Activated CD8-positive, alpha-beta memory T cell treated with anti-CD3 and anti-CD28 coated beads, Interleukin-2, amount 10 ng/mL, durations not matched to agents 7 days and 5 days (primary cell): Measurements from ENCODE around the gene GBP7. TPM values are rescaled to one million over a fixed set of nuclear protein-coding genes. Genes with fewer than 3 reads are reported as not detected.

Experiments
- ATAC-seq: fragments of 150-1000 bp; cut with Tn5 transposase; one replicate; pipeline ENCODE4 v1.10.0; 2021; ENCODE audit warnings: moderate library complexity
- CTCF ChIA-PET: fragments of 350-600 bp; sonication (Branson Sonifier 250); formaldehyde crosslinking; loops from one replicate; lab custom pipeline; 2021; ENCODE audit warnings: antibody characterized with exemption; lab: Charles Lee
- DNase-seq: peaks from one replicate; pipeline ENCODE4 v3.0.0-alpha.2; 2020
- H3K27ac Mint-ChIP-seq: one replicate; pipeline ENCODE4 v1.8.0; 2021; ENCODE audit warnings: mild to moderate bottlenecking, mixed read lengths
- H3K27me3 Mint-ChIP-seq: one replicate; pipeline ENCODE4 v1.8.0; 2021; ENCODE audit warnings: mixed read lengths
- H3K36me3 Mint-ChIP-seq: one replicate; pipeline ENCODE4 v1.8.0; 2021; ENCODE audit warnings: mild to moderate bottlenecking, mixed read lengths
- H3K4me1 Mint-ChIP-seq: one replicate; pipeline ENCODE4 v1.8.0; 2021; ENCODE audit warnings: mixed read lengths
- H3K4me3 Mint-ChIP-seq: one replicate; pipeline ENCODE4 v1.8.0; 2021; ENCODE audit warnings: mild to moderate bottlenecking, moderate library complexity, mixed read lengths
- H3K9me3 Mint-ChIP-seq: one replicate; pipeline ENCODE4 v1.8.0; 2022; ENCODE audit warnings: low read depth, mixed read lengths
- total RNA-seq, 2 experiments: library from RNA; stranded (reverse); gene quantifications; one replicate each; pipeline ENCODE4 v1.2.3, GENCODE V29; 2021

The GBP7 gene
- total RNA-seq, 2 experiments from 2014 or later, result 0.18 to 0.28 TPM

GRCh38 chr1:89125913-89126580 lies 49.8 kb downstream of the GBP7 start, which contains the start of gene GBP2:
Gene GBP2, minus strand, starts transcription at chr1:89126114. Its CDS starts 4,148 bp downstream, at chr1:89121966.
- DNase-seq (peak; percentile 54), ATAC-seq (peak; percentile 77)
- peaks cover 60% of the 10 kb centered on the region for H3K4me1 Mint-ChIP-seq
- H3K27ac Mint-ChIP-seq, result peak within 1 kb of the TSS; percentile 99
- CTCF ChIA-PET, result interaction anchor here (0.9 to 1.9 kb wide), 8 partner anchors 9 to 486 kb away, joined by 3 to 7 read pairs (median 4); partner anchors contain the start of gene GBP4
- H3K4me3 Mint-ChIP-seq, result peak within 1 kb of the TSS; percentile 94
- peaks cover 48% of the 10 kb centered on the region for H3K36me3 Mint-ChIP-seq
- no peaks in the 10 kb centered on the region for H3K27me3 Mint-ChIP-seq
- peaks cover 3% of the 10 kb centered on the region for H3K9me3 Mint-ChIP-seq

DNA sequence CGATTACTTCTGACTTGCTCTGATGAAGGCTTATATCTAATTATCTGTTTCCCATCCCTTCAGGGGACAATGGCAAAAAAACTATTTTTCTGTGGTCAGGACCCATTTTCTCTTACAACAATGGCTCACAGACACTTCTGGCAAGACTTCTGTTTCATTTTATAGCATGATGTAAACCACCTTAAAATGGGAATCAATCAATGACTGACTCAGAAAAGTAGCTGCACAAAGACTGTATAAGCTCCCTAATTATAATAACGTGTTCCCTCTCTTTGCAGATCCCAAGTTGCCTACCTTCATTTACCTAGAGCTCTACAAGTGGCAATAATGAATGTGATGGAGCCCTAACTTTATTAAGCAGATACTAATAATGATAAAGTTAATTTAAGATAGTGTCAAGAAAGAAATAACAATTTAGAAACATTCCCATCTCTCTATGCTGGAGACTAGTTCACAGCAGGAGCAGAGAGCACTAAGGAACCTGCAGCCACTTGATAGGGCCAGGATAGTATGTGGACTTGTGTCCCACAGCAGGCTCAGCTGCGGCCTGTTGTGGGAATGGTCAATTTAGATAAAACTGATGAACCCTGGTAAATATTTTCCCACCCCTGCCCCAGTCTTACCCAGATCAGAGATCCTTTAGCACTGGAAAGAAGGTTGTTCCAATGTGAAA lies 50.4 kb downstream of the GBP7 start:
- H3K36me3 Mint-ChIP-seq, result peaks cover 53% of the 10 kb centered on the region
- H3K9me3 Mint-ChIP-seq, result peaks cover 3% of the 10 kb centered on the region
- H3K4me1 Mint-ChIP-seq, result peaks cover 60% of the 10 kb centered on the region
- CTCF ChIA-PET, result interaction anchor here (0.6 to 2.0 kb wide), 4 partner anchors 61 to 486 kb away, joined by 3 to 6 read pairs (median 4); partner anchors contain the start of gene GBP1
- ATAC-seq, result peak; percentile 22
- no peak for DNase-seq
- no peaks in the 10 kb centered on the region for H3K27me3 Mint-ChIP-seq
- H3K27ac Mint-ChIP-seq, result peak overlapping the region; percentile 99
- peak overlapping the region; percentile 94 for H3K4me3 Mint-ChIP-seq

DNA sequence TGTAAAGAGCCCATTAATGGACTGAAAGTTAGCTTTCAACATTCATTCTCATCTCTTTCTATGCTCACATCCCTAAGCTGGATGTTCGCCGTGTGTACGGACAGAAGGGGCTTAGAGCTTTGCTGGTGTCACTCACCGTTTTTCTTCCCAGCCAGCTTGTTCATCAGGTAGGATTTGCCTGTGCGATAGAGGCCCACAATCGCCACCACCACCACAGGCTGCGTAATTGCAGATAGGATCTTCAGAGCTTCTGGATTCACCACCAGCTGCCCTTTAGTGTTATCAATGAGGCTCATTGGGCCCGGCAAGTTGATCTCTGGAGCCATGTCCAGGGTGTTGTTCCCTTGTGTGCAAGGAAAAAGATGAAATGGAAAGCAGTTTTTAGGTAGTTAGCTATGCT lies 54.2 kb downstream of the GBP7 start:
- no peak overlapping the region for H3K4me3 Mint-ChIP-seq
- H3K36me3 Mint-ChIP-seq, result peaks cover 43% of the 10 kb centered on the region
- H3K27ac Mint-ChIP-seq, result no peak overlapping the region
- CTCF ChIA-PET, result interaction anchor here (0.7 to 1.1 kb wide), 2 partner anchors 137 to 237 kb away, joined by 3 to 5 read pairs; no protein-coding TSS in a partner anchor
- no peaks in the 10 kb centered on the region for H3K9me3 Mint-ChIP-seq
- peaks cover 31% of the 10 kb centered on the region for H3K4me1 Mint-ChIP-seq
- H3K27me3 Mint-ChIP-seq, result no peaks in the 10 kb centered on the region
- ATAC-seq (no peak), DNase-seq (no peak)

GRCh38 chr1:89114662-89115061 lies 61.1 kb downstream of the GBP7 start:
- peaks cover 69% of the 10 kb centered on the region for H3K36me3 Mint-ChIP-seq
- ATAC-seq, result peak; percentile 16
- no peak overlapping the region for H3K4me3 Mint-ChIP-seq
- H3K27me3 Mint-ChIP-seq, result no peaks in the 10 kb centered on the region
- H3K9me3 Mint-ChIP-seq, result peaks cover 2% of the 10 kb centered on the region
- CTCF ChIA-PET, result no interaction called here
- H3K4me1 Mint-ChIP-seq, result peaks cover 15% of the 10 kb centered on the region
- H3K27ac Mint-ChIP-seq, result peak overlapping the region; percentile 30
- DNase-seq, result no peak

GRCh38 chr1:89112871-89113613 lies 62.8 kb downstream of the GBP7 start:
- no peak overlapping the region for H3K4me3 Mint-ChIP-seq
- H3K9me3 Mint-ChIP-seq, result peaks cover 2% of the 10 kb centered on the region
- peaks cover 15% of the 10 kb centered on the region for H3K4me1 Mint-ChIP-seq
- DNase-seq (no peak), ATAC-seq (no peak)
- H3K36me3 Mint-ChIP-seq, result peaks cover 84% of the 10 kb centered on the region
- no peaks in the 10 kb centered on the region for H3K27me3 Mint-ChIP-seq
- H3K27ac Mint-ChIP-seq, result no peak overlapping the region
- CTCF ChIA-PET, result interaction anchor here (1.0 to 1.5 kb wide), 2 partner anchors 14 to 35 kb away, joined by 3 read pairs; no protein-coding TSS in a partner anchor

DNA sequence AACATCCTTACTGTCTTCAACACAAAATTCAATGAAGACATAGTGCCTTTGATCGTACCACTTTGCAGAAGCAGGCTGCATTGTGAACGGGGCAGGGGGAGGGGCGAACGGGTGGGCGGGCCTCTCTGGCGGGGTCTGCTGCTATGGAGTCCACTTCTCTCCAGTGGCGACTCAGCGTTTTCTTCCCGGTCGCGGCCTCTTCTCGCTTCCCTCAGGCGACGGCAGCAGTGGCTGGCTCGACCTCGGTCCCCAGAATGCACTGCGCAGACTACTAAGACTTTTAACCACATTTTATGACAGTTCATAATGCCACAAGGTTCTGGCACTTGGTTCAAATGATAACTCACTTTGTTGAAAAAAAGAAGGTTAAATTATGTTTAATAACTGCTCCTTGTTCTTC lies 71.1 kb downstream of the GBP7 start:
- H3K9me3 Mint-ChIP-seq, result peaks cover 3% of the 10 kb centered on the region

GRCh38 chr1:89104147-89104546 lies 71.7 kb downstream of the GBP7 start:
- H3K4me3 Mint-ChIP-seq, result no peak overlapping the region
- ATAC-seq (no peak), DNase-seq (no peak)
- peaks cover 5% of the 10 kb centered on the region for H3K9me3 Mint-ChIP-seq
- no peaks in the 10 kb centered on the region for H3K27me3 Mint-ChIP-seq
- no peaks in the 10 kb centered on the region for H3K4me1 Mint-ChIP-seq
- H3K36me3 Mint-ChIP-seq, result peaks cover 74% of the 10 kb centered on the region
- CTCF ChIA-PET, result no interaction called here
- H3K27ac Mint-ChIP-seq, result no peak overlapping the region

More for the DNA sequence above, 71.1 kb downstream of the GBP7 start:
- Mint-ChIP-seq H3K4me1 (no peaks in the 10 kb centered on the region), H3K4me3 (no peak overlapping the region), H3K27me3 (no peaks in the 10 kb centered on the region), H3K27ac (no peak overlapping the region), H3K36me3 (peaks cover 76% of the 10 kb centered on the region)
- DNase-seq (no peak), ATAC-seq (no peak)
- CTCF ChIA-PET, result no interaction called here

DNA sequence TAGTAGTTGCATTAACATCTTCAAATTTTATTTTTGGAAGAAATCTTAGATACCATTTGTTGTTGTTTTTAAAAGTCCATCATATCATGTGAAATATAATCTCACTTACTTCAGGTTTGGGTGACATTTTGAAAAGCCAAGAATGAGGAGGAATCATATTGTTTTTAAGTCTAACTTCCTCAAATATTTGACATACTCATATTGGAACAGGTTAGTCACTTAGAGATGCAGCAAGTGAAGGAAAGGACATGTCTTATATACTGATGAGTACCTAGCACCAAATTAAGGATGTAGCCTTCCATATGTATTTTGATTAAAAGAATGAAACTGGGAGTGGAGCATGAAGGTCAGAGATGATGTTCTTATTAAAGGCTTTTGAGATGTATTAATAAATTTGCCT lies 73.8 kb downstream of the GBP7 start:
- Mint-ChIP-seq H3K9me3 (peaks cover 8% of the 10 kb centered on the region), H3K4me1 (no peaks in the 10 kb centered on the region), H3K27ac (no peak overlapping the region), H3K36me3 (peaks cover 58% of the 10 kb centered on the region), H3K4me3 (no peak overlapping the region), H3K27me3 (no peaks in the 10 kb centered on the region)
- DNase-seq (no peak), ATAC-seq (no peak)
- CTCF ChIA-PET, result no interaction called here

DNA sequence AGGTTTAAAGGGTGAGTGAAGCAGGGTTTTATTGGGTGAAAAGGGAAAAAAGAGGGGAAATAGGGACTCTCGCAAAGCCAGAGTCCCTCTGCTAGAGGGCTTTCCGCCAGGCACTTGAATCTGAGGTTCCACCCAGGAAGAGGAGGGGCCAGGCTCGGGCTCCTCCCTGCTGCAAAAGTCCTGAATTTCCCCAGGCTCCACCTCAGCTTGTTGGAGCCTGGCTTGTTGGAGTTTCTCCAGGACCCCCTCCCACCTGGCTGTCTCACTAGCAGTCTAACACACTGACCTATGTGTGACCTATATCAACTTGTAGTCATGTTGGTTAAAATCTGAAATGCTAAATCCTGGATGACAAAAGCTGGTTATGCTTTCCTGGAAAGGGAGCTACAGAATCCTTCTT lies 75.4 kb downstream of the GBP7 start:
- DNase-seq (no peak), ATAC-seq (no peak)
- no peak overlapping the region for H3K4me3 Mint-ChIP-seq
- H3K27ac Mint-ChIP-seq, result no peak overlapping the region
- H3K36me3 Mint-ChIP-seq, result peaks cover 52% of the 10 kb centered on the region
- CTCF ChIA-PET, result interaction anchor here (1.2 kb wide), 1 partner anchor 15 kb away, joined by 3 read pairs; no protein-coding TSS in a partner anchor
- no peaks in the 10 kb centered on the region for H3K4me1 Mint-ChIP-seq
- no peaks in the 10 kb centered on the region for H3K27me3 Mint-ChIP-seq
- H3K9me3 Mint-ChIP-seq, result peaks cover 18% of the 10 kb centered on the region

GRCh38 chr1:89098857-89099256 lies 76.9 kb downstream of the GBP7 start:
- no peak for ATAC-seq
- H3K36me3 Mint-ChIP-seq, result peaks cover 37% of the 10 kb centered on the region
- CTCF ChIA-PET, result no interaction called here

DNA sequence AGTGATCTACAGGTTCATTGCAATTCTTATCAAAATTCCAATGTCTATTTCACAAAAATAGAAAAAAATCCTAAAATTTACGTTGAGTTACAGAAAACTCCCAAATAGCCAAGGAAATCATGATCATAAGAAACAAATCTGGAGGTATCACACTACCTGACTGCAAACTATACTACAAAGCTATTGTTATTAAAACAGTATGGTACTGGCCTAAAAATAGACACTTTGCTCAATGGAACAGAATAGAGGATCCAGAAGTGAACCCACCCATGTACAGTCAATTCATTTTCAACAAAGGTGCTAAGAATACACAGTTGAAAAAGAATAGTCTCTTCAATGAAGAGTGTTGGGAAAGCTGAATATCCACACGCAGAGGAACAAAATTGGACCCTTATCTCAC lies 80.1 kb downstream of the GBP7 start:
- ATAC-seq, result no peak
- DNase-seq, result no peak
- H3K36me3 Mint-ChIP-seq, result peaks cover 20% of the 10 kb centered on the region
- H3K4me1 Mint-ChIP-seq, result no peaks in the 10 kb centered on the region
- H3K4me3 Mint-ChIP-seq, result no peak overlapping the region
- H3K27ac Mint-ChIP-seq, result no peak overlapping the region
- CTCF ChIA-PET, result interaction anchor here (0.6 to 1.3 kb wide), 2 partner anchors 23 to 520 kb away, joined by 3 read pairs; no protein-coding TSS in a partner anchor
- no peaks in the 10 kb centered on the region for H3K27me3 Mint-ChIP-seq
- H3K9me3 Mint-ChIP-seq, result peaks cover 19% of the 10 kb centered on the region

More at GRCh38 chr1:89098857-89099256, 76.9 kb downstream of the GBP7 start:
- no peaks in the 10 kb centered on the region for H3K4me1 Mint-ChIP-seq
- no peaks in the 10 kb centered on the region for H3K27me3 Mint-ChIP-seq
- peaks cover 15% of the 10 kb centered on the region for H3K9me3 Mint-ChIP-seq
- no peak overlapping the region for H3K4me3 Mint-ChIP-seq
- no peak for DNase-seq
- H3K27ac Mint-ChIP-seq, result no peak overlapping the region

- H3K27ac Mint-ChIP-seq, result no peak overlapping the region
- DNase-seq (no peak), ATAC-seq (no peak)
- H3K4me1 Mint-ChIP-seq, result no peaks in the 10 kb centered on the region
- H3K9me3 Mint-ChIP-seq, result peaks cover 4% of the 10 kb centered on the region
- CTCF ChIA-PET, result no interaction called here
- H3K27me3 Mint-ChIP-seq, result no peaks in the 10 kb centered on the region
- no peaks in the 10 kb centered on the region for H3K36me3 Mint-ChIP-seq
- H3K4me3 Mint-ChIP-seq, result no peak overlapping the region
Observed at GRCh38 chr1:89089962-89090361, 85.8 kb downstream of the GBP7 start.

DNA sequence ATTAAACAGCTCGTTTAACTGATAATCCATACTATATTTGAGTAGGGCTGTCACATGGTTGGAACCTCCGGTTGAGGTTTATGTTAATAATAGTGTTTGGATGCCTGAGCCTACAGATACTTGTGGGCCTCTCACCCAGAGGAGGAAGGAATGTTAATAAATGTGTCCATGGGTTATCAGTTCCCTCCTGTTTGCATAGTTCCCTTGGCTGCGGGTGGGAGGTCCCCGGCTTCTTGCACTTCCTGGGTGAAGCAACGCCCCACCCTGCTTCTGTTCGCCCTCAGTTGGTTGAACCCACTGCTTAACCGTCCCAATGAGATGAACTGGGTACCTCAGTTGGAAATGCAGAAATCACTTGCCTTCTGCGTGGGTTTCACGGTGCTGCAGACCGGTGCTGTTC lies 87.2 kb downstream of the GBP7 start:
- Mint-ChIP-seq H3K27ac (no peak overlapping the region), H3K4me1 (peaks cover 7% of the 10 kb centered on the region), H3K4me3 (no peak overlapping the region), H3K27me3 (no peaks in the 10 kb centered on the region), H3K36me3 (no peaks in the 10 kb centered on the region), H3K9me3 (peaks cover 4% of the 10 kb centered on the region)
- ATAC-seq (no peak), DNase-seq (no peak)
- CTCF ChIA-PET, result interaction anchor here (1.5 kb wide), 1 partner anchor 269 kb away, joined by 3 read pairs; no protein-coding TSS in a partner anchor
